NCI-H524 (cell line): ENCODE measurements around the gene PPP1R36.
"Not testable (repeated sequence)": the region's sequence is repeated elsewhere in the genome, so short reads cannot be mapped to it uniquely, and the experiment has no call there.

ENCODE experiments used
- DNase-seq, 2 experiments: peaks; one replicate each; lab custom pipeline; 2025; lab: John Stamatoyannopoulos, UW

The PPP1R36 gene

GRCh38 chr14:64566651-64567122, 16.9 kb downstream of the PPP1R36 start:
- no peak for DNase-seq

GRCh38 chr14:64569138-64569631, 19.4 kb downstream of the PPP1R36 start:
- DNase-seq = no peak

- DNase-seq = not testable (repeated sequence)
These were observed 19.9 kb downstream of the PPP1R36 start for GRCh38 chr14:64569646-64570045.

- no peak for DNase-seq
These were observed 22.8 kb downstream of the PPP1R36 start for GRCh38 chr14:64572386-64573104.

- no peak for DNase-seq
These were observed 23.3 kb downstream of the PPP1R36 start for GRCh38 chr14:64573109-64573508.

- no peak for DNase-seq
These were observed 24.8 kb downstream of the PPP1R36 start for GRCh38 chr14:64574371-64575107.

GRCh38 chr14:64577211-64577610, 27.4 kb downstream of the PPP1R36 start:
- DNase-seq = no peak

GRCh38 chr14:64580467-64580866, 30.7 kb downstream of the PPP1R36 start:
- no peak for DNase-seq

- DNase-seq = no peak
These were observed 31.6 kb downstream of the PPP1R36 start for GRCh38 chr14:64581363-64581762.

GRCh38 chr14:64581817-64582216, 32.1 kb downstream of the PPP1R36 start:
- no peak for DNase-seq

- DNase-seq = no peak
These were observed 34.4 kb downstream of the PPP1R36 start for GRCh38 chr14:64584190-64584589.

GRCh38 chr14:64591809-64592208, 42.0 kb downstream of the PPP1R36 start:
- DNase-seq = no peak

GRCh38 chr14:64594438-64594837, 44.7 kb downstream of the PPP1R36 start:
- no peak for DNase-seq

- no peak for DNase-seq
These were observed 48.6 kb downstream of the PPP1R36 start for GRCh38 chr14:64598404-64598803.

GRCh38 chr14:64601571-64601970, 51.8 kb downstream of the PPP1R36 start:
- no peak for DNase-seq

GRCh38 chr14:64602826-64603225, 53.1 kb downstream of the PPP1R36 start:
- no peak for DNase-seq

- DNase-seq = no peak
These were observed 54.2 kb downstream of the PPP1R36 start for GRCh38 chr14:64604001-64604400.

- DNase-seq = no peak
These were observed 55.1 kb downstream of the PPP1R36 start for GRCh38 chr14:64604881-64605280.

GRCh38 chr14:64605926-64606685, 56.3 kb downstream of the PPP1R36 start:
- no peak for DNase-seq

- DNase-seq = peak; percentile 16 to 81
These were observed 60.4 kb downstream of the PPP1R36 start for GRCh38 chr14:64610049-64610746.

GRCh38 chr14:64611358-64612020, 61.7 kb downstream of the PPP1R36 start:
- no peak for DNase-seq
